ENCODE results near the gene TUBGCP6. TPM values are rescaled to one million over a fixed set of nuclear protein-coding genes. Genes with fewer than 3 reads are reported as not detected.

The TUBGCP6 gene, protein sequence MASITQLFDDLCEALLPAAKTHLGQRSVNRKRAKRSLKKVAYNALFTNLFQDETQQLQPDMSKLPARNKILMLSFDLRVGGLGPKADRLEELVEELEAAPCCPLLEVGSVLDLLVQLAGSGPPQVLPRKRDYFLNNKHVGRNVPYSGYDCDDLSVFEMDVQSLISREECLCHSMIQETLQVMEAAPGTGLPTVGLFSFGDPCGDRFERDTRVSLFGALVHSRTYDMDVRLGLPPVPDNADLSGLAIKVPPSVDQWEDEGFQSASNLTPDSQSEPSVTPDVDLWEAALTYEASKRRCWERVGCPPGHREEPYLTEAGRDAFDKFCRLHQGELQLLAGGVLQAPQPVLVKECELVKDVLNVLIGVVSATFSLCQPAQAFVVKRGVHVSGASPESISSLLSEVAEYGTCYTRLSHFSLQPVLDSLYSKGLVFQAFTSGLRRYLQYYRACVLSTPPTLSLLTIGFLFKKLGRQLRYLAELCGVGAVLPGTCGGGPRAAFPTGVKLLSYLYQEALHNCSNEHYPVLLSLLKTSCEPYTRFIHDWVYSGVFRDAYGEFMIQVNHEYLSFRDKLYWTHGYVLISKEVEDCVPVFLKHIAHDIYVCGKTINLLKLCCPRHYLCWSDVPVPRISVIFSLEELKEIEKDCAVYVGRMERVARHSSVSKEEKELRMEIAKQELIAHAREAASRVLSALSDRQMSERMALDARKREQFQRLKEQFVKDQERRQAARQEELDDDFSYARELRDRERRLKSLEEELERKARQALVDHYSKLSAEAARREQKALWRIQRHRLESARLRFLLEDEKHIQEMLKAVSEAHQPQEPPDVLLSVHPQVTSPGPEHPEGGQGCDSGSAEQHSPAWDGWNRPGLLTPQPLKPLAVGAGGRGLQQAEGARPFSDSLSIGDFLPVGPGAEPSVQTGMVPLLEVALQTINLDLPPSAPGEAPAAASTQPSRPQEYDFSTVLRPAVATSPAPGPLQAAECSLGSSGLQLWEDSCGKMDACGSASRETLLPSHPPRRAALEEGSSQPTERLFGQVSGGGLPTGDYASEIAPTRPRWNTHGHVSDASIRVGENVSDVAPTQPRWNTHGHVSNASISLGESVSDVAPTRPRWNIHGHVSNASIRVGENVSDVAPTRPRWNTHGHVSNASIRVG (N-terminal part only)
- 80.6 TPM for polyA plus RNA-seq (2012; ENCODE audit: insufficient read depth, insufficient read length, low read depth)

GRCh38 chr22:50244420-50245213 is at the start of gene TUBGCP6:
Gene TUBGCP6, minus strand, starts transcription at chr22:50245023. Its CDS starts 564 bp downstream, at chr22:50244459.
- Histone ChIP-seq H3K27me3 (no peaks in the 10 kb centered on the region), H3K9me3 (no peaks in the 10 kb centered on the region), H3K36me3 (peaks cover 21% of the 10 kb centered on the region), H3K4me1 (peaks cover 14% of the 10 kb centered on the region), H3K4me3 (ENCODE audit: low read depth, low read length) (peak within 1 kb of the TSS; percentile 94)
- TF ChIP-seq, protein P1, sequence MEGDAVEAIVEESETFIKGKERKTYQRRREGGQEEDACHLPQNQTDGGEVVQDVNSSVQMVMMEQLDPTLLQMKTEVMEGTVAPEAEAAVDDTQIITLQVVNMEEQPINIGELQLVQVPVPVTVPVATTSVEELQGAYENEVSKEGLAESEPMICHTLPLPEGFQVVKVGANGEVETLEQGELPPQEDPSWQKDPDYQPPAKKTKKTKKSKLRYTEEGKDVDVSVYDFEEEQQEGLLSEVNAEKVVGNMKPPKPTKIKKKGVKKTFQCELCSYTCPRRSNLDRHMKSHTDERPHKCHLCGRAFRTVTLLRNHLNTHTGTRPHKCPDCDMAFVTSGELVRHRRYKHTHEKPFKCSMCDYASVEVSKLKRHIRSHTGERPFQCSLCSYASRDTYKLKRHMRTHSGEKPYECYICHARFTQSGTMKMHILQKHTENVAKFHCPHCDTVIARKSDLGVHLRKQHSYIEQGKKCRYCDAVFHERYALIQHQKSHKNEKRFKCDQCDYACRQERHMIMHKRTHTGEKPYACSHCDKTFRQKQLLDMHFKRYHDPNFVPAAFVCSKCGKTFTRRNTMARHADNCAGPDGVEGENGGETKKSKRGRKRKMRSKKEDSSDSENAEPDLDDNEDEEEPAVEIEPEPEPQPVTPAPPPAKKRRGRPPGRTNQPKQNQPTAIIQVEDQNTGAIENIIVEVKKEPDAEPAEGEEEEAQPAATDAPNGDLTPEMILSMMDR (IDR thresholded peaks at IDR 0.05; ENCODE audit: low read depth, low read length) = peak; percentile 41
- peak; percentile 95 for DNase-seq

DNA sequence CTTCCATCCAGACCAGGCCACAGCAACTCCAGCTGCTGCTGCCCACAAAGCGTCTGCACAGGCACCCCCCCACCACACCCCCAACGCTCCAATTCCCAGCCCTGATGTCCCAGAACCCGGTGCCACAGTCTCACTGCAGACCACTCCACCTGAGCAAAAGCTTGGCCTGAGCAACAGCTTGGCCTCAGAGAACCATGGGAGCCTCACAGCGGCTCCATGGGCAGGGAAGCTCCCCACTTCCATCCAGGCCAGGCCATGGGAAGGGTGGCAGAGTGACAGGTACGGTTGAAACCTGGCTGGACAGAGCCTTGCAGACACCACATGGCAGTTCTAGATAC is 49.5 kb upstream of the TUBGCP6 start:
- H3K36me3 ChIP-seq = peaks cover 25% of the 10 kb centered on the region
- H3K4me1 ChIP-seq = peaks cover 33% of the 10 kb centered on the region
- no peak for DNase-seq
- H3K4me3 ChIP-seq (ENCODE audit: low read depth, low read length) = no peak overlapping the region
- no peaks in the 10 kb centered on the region for H3K9me3 ChIP-seq
- H3K27me3 ChIP-seq = no peaks in the 10 kb centered on the region
- TF ChIP-seq, protein P1 (IDR thresholded peaks at IDR 0.05; ENCODE audit: low read depth, low read length) = no peak

DNA sequence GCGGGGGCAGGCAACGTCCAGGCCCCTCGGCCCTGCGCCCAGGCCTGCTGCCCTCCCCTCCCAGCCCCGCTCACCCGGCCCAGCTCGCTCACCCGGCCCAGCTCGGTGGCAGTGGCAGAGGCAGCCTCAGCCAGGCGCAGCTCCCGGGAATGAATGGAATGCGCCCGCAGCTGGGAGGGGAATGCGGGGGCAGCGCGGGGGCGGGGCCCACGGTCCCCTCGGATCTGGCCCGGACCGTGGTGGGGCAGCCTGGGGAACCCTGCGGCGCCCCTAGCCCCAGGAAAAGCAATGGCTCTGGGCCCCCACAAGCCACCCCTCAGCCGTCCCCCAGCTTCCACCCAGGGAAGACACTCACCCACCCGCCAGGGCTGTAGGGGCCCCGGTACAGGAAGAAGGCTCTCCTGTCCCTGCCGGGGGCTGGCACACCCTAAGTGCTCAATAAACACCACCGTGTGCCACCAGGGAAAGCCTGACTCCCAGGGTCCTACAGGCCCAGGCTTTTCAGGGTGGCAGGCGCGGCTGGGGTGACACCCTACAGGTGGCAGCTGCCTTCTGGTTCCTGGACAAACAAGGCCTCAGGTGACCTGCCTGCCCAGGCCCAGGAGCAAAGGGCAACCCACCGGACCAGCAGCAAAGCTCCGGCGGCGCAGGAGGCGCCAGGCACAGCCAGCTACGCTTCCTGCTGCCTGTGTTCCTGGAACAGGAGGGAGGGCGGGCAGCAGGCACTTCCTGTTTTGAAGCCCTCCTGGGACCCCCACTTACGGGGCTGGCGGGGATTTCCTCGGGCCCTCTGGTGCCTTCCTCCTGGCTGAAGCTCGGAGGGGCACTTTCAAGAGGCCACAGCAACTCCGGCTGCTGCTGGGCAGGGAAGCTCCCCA is 48.9 kb upstream of the TUBGCP6 start:
- DNase-seq = peak; percentile 62
- Histone ChIP-seq H3K4me3 (ENCODE audit: low read depth, low read length) (no peak overlapping the region), H3K36me3 (peaks cover 31% of the 10 kb centered on the region), H3K4me1 (peaks cover 31% of the 10 kb centered on the region), H3K27me3 (no peaks in the 10 kb centered on the region), H3K9me3 (no peaks in the 10 kb centered on the region)
- TF ChIP-seq, protein P1 (IDR thresholded peaks at IDR 0.05; ENCODE audit: low read depth, low read length) = no peak

DNA sequence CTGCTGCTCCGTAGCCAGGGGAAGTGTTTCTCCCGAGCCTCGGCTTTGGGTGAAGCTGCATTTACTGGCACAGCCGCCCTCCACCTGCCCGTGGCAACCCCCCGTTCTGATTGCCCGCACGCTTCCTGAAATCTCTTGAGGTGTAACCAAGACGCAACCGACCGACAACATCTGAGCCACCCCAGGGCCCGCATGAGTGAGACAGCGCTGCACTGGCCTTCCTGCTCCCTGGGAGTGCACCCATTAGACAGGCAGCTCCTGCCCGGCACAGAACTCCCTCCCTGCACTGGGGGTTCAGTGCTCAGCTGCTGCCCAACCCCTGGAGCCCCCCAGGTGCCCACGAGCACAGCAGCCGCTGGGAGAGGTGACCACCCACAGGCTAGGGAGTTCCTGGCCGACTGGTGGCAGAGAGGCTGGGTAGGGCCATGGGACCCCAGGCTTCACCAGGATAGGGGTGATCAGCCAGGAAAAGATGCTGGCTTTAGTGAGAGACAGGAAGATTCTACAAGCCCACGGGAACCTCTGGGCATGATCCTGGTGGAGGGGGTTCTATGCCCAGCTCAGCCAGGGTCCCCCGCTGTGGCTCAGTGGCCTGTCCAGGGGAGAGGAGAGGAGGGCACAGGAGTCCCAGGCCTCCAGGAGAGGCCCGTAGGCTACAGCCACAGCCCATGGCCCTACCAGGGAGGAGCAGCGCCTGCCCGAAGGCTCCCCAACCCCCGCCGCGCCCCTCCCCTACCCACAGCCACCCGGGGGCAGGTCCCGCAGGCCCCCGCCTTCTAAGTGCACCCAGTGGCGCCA is 48.0 kb upstream of the TUBGCP6 start:
- Histone ChIP-seq H3K4me3 (ENCODE audit: low read depth, low read length) (no peak overlapping the region), H3K4me1 (peaks cover 31% of the 10 kb centered on the region), H3K27me3 (no peaks in the 10 kb centered on the region), H3K9me3 (no peaks in the 10 kb centered on the region), H3K36me3 (peaks cover 40% of the 10 kb centered on the region)
- no peak for DNase-seq
- TF ChIP-seq, protein P1 (IDR thresholded peaks at IDR 0.05; ENCODE audit: low read depth, low read length) = no peak

Data from BE2C (cell line).